ENCODE results near the gene CHIA.
"Not testable (repeated sequence)": the region's sequence is repeated elsewhere in the genome, so short reads cannot be mapped to it uniquely, and the experiment has no call there.

Gene CHIA

DNA sequence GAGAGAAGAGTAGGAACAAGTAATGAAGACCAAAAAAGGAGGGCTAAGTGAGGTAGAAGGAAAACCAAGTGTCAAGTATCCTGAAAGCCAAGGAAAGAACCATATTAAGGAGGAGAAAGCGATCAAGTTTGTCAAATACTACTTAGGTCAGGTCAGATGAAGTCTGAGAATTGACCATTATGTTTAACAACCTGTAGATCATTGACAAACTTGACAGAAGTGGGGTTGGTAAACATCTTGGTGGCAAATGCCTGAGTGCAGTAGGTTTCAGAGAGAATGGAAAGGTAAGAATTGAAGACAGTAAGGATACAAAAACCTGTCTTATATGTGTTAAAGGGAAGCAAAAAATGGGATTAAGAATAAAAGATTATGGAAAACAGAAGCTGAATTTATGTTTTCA is 3.7 kb upstream of the CHIA start:
- DNase-seq, result no peak

DNA sequence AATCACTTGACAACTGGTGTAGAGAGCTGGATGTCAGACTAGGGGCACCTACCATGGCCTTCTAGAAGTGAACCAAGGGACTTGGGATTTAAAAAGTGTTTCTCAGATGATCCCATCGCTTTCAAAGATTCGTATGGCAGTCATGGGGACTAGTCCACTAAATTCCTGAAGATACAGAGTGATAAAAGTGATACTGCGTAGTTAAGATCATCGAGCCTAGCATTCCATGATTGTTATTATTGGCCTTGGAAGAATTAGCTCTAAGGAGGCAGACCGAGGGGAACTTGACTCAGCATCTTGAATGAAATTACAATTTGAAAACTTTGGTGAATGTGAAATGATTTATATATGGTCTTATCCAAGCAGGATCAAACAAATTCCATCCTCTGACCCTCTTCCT is 1.3 kb upstream of the CHIA start:
- DNase-seq, result no peak

DNA sequence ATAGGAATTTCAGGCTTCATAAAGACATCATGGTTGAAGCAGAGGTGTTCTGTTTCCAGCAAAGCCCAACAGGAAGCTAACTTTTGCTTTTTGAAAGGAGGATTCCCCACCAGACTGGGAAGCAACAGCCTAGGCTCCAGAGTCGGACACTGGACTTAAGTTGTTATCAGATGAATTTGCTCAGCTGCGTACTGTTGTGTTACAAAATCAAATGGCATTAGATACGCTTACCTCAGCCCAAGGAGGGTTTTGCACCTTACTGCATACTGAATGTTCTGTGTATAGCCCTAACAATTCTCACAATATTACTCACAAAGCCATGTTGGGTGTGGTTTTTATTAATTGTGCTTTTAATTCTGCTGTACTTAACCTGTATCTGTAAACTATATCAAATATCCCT is 547 bp upstream of the CHIA start:
- DNase-seq, result no peak

DNA sequence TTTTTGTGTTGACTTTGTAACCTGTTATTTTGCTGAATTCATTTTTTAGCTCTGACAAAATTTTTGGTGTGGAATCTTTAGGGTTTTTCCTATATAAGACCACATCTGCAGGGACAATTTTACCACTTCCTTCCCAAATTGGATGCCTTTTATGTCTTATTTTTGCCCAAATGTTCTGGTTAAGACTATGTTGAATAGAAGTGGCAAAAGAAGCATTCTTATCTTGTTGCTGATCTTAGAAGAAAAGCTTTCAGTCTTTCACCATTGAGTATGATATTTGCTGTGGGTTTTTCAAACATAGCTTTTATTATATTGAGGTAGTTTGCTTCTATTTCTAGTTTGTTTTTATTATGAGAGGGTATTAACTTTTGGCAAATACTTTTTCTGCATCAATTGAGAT is 3.7 kb downstream of the CHIA start:
- DNase-seq, result no peak

DNA sequence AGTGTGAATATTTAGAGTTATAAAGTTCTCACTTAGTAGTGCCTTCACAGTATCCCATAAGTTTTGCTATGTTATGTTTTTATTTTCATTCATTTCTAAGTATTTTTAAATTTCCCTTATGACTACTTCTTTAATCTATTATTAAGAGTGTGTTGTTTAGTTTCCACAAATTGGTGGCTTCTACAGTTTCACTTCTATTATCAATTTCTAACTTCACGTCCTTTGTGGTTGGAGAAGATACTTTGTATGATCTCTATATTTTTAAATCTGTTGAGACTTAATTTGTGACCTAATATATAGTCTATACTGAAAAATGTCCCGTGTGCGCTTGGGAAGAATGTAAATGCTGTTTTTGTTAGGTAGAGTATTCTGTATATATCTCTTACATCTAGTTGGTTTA is 11.7 kb downstream of the CHIA start:
- no peak for DNase-seq

DNA sequence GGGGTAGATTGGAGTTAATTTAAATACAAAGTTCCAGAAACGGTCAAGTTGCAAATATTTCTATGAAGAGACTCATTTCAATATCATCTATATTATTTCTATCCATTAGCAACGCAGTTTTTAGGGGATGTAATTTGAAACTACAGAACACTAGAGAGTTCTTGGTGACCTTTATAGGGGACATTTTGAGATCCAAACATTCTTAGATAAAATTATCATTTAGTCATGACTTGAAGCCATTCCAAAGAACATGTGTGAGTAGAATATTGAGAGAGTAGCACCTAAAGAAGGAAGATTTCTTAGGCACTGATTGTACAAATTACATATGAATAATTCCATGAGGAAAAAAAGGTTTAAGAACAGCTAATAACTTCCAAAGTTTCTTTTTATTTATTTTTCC is 19.0 kb downstream of the CHIA start:
- DNase-seq, result no peak

DNA sequence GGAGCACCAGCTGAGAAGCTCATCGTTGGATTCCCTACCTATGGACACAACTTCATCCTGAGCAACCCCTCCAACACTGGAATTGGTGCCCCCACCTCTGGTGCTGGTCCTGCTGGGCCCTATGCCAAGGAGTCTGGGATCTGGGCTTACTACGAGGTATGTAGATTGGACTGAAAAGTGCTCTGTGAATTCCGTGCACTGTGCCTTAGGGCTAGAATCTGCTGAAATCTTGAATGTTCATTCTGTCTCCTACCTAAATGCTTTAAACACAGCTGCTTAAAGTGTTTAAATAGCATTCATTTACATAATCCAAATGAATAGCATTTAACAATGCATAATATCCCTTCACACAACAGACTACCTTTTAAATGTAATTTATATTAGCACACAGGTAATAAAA is 27.9 kb downstream of the CHIA start:
- no peak for DNase-seq

DNA sequence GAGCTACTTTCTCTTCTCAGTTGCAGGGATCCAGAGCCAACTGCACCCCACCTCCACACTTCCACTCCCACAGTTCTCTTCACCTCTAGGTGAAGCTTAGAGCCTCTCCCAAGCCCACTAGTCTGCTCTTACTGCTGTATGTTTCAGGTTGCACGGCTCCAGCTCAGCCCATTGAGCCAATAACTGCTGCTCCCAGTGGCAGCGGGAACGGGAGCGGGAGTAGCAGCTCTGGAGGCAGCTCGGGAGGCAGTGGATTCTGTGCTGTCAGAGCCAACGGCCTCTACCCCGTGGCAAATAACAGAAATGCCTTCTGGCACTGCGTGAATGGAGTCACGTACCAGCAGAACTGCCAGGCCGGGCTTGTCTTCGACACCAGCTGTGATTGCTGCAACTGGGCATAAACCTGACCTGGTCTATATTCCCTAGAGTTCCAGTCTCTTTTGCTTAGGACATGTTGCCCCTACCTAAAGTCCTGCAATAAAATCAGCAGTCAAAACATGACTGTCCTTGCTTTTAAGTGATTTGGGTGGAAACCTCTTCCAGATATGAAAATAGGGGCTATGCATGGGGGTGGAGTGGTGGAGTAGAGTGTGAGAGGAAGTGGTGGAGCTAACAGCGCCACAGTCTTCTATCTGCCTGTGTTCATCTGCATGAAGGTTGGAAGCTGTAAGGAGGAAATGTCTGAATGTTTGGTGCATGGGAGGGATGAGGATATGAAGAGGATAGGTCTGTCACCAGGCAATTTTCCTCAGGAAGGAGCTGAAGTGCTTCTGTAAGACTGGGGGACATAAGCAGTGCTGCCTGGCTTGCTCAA is 29.6 kb downstream of the CHIA start:
- no peak for DNase-seq

DNA sequence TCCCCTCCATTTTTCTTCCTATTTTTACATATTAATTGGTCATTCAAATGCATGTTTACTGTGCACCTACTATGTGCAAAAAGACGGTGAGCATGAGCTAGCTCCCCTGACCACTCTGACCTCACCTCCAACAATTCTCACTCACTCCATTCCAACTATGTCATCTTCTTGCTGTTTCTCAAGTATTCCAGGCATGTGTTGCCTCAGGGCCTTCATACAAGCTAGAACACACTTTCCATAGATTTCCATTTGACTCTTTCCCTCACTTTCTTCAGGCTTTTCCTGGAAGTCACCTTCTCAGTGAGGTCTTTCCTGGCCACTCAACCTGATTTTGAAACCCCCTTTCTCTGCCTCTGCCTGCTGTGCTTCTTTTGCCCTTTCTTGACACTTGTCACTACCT is 32.6 kb downstream of the CHIA start:
- DNase-seq, result no peak

DNA sequence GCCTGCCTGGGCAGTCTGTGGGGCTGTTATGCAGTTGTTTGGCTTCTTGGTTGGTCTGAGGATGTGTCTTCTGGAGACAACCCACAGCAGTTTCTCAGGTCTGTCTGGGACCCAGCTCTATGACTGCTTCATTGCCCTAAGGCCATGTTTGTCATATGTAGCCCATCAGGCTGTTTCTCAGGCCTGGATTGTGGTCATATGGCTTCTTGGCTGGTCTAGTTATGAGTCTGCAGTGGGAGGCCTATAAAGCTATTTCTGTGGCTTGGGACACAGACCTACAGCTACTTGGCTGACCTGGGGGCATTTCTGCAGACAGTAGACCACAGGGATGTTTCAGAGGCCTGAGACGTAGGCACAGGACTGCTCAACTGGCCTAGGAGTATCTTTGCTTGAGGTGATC is 41.5 kb downstream of the CHIA start:
- peak; percentile 16 for DNase-seq

DNA sequence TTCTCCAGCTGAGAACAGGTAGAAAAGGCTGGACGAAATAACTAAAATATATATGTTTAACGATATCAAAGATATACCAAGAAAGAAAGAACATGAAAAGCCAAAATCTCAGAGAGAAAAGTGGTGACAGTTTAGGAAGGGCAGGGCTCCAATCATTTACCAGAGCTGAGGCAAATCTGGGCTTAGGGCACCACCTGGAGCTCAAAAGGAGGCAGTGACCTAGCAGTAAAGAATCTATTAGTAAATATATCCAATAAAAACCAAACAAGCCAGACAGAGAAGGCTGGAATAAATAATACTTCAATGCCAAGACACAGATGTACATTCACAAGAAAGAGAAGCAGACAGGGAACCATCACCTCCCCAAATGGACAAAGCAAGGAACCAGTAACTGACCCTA is 43.5 kb downstream of the CHIA start:
- DNase-seq, result peak; percentile 50

DNA sequence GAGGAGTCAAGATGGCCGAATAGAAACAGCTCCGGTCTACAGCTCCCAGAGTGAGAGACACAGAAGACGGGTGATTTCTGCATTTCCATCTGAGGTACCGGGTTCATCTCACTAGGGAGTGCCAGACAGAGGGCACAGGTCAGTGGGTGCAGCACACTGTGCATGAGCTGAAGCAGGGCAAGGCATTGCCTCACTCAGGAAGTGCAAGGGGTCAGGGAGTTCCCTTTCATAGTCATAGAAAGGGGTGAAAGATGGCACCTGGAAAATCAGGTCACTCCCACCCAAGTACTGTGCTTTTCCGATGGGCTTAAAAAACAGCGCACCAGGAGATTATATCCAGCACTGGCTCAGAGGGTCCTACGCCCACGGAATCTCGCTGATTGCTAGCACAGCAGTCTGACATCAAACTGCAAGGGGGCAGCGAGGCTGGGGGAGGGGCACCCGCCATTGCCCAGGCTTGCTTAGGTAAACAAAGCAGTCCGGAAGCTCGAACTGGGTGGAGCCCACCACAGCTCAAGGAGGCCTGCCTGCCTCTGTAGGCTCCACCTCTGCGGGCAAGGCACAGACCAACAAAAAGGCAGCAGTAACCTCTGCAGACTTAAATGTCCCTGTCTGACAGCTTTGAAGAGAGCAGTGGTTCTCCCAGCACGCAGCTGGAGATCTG is 44.7 kb downstream of the CHIA start:
- DNase-seq, result not testable (repeated sequence)

DNA sequence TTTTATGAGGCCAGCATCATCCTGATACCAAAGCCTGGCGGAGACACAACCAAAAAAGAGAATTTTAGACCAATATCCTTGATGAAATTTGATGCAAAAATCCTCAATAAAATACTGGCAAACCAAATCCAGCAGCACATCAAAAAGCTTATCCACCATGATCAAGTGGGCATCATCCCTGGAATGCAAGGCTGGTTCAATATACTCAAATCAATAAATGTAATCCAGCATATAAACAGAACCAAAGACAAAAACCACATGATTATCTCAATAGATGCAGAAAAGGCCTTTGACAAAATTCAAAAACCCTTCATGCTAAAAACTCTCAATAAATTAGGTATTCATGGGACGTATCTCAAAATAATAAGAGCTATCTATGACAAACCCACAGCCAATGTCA is 48.2 kb downstream of the CHIA start:
- DNase-seq, result not testable (repeated sequence)

DNA sequence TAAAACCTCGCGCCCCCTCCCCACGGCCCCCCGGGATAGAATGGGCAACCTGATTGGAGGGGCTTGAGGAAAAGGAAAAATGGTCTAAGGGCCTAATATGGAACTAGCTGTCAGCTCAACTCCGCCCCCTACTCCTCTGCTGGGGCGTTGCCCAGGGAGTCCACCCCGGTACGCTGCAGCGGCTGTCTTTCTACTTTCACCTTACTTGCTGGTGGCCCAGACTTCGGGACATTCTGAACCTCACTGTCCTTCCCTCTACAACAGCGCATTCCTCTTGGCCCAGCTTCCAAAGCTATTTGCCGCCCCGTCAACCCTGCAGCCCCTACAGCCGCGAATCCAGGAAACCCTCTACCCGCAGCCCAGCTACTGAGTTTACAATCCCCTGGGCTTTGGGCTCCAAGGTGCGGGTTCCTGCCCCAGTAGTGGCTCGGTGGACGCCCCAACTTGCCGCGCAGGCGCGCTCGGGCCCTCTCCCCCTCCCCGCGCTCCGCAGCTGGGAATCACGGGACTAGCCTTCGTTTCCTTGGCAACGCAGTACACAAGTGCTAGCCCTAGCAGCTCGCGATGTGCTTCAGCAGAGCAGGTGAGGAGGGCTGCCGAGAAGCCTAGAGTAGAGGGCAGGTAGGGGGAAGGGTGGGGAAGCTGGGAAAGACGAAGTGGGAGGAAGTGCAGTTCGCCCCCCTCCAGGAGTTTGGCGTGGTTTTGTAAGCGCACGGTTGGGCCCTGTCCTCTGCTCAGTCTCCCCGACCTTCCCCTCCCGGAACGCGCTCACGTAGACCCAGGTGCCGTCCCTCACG is 55.6 kb downstream of the CHIA start:
- peak; percentile 86 for DNase-seq

DNA sequence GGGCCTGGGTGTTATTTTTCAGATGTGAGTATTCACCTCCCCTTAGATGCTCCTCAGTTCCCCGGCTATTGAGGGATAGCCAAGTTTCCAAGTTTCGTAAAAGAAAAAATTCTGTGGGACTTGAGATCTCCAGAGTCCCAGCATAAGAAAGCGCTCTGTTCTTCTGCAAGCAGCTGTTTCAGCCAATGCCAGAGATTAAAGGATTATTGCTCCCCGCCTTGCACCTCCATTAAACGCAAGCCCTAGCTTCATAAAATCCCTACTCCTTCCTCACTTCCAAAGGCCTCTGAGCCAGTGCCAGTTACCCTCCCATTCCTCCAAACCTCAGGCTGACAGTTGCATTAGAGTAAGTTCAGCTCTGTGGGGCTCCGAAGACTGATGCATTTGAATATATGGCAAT is 56.4 kb downstream of the CHIA start:
- no peak for DNase-seq

DNA sequence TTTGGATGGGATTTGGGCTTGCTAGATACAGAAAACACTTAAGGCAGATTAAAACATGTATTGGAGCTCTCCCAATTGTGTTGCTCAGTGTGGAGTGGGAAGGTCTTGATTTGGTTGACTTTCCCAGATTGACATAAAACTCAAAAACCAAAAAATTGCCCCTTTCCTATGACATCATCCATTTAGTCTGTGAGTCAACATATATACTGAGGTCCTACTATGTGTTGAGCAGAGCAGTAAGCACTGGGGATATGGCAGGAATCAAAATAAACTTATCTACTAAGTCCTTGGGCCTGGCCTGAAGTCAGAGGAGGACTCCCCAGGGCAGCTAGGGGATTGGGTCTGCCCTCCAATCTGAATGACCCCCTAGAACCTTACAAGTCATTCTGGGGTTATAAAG is 61.0 kb downstream of the CHIA start:
- DNase-seq, result no peak

DNA sequence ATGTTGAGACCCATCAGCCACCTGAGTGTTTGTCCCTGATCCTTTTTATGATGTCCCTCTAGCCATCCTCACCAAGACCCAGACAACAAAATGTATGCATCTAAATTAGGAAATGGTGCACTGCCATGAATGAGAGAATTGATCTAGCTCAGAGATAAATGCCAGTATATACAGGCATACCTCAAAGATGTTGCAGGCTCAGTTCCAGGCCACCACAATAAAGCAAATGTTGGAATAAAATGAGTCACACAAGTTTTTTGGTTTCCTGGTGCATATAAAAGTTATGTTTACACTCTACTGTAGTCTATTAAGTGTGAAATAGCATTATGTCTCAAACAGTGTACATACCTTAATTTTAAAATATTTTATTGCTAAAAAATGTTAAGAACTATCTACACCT is 63.9 kb downstream of the CHIA start:
- peak; percentile 13 for DNase-seq

DNA sequence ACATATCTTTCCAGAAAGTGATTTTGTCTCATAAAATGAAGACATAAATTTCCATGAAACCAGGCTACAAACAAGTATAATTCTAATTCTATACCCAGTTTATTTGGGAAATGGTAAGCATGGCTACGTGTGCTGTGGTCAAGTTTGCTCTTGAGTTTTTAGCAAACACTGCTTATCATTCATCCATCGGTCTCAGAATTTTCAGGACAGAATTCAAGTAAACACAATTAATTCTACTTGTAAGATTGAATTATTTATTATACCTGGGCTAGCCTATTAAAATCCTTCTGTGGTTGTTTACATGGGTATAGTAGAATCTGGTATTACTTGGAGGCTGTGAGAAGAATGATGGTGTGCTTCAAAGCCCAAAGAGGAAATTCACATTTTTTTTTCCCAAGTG is 68.3 kb downstream of the CHIA start:
- no peak for DNase-seq

DNA sequence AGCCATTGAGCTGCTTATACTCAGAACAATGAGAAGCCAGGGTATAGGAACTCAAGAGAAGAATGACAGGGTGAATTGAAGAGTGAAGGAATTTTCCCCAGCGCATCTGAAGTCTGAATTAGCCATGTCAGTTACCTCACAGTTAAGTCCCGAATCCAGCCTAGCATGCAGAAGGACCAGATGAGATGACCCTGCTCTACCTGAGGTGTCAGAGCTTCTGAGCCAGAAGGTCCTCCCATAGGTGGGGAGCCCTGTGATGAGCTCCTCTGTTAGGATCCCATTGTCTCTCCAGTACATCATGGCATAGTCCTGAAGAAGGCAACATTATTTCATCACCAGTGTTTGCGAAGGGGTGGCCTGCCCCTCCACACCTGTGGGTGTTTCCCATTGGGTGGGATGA is 68.7 kb downstream of the CHIA start:
- DNase-seq, result no peak

DNA sequence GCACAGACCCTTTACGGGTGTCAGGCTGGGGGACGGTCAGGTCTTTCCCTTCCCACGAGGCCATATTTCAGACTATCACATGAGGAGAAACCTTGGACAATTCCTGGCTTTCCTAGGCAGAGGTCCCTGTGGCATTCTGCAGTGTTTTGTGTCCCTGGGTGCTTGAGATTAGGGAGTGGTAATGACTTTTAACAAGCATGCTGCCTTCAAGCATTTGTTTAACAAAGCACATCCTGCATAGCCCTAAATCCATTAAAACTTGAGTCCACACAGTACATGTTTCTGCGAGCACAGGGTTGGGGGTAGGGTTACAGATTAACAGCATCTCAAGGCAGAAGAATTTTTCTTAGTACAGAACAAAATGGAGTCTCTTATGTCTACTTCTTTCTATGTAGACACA is 69.6 kb downstream of the CHIA start:
- not testable (repeated sequence) for DNase-seq

DNA sequence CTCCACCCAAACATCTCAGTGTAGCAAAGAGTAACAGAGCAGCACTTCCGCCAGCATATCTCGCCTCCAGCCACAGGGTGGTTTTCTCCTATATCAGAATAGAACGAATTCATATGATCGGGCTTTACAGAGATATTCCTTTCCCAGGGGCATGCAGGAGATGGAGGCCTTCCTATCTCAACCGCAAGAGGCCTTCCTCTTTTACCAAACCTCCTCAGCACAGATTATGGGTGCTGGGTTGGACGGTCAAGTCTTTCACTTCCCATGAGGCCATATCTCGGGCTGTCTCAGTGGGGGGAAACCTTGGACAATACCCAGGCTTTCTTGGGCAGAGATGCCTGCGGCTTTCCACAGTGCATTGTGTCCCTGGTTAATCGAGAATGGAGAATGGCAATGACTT is 71.1 kb downstream of the CHIA start:
- DNase-seq, result no peak

DNA sequence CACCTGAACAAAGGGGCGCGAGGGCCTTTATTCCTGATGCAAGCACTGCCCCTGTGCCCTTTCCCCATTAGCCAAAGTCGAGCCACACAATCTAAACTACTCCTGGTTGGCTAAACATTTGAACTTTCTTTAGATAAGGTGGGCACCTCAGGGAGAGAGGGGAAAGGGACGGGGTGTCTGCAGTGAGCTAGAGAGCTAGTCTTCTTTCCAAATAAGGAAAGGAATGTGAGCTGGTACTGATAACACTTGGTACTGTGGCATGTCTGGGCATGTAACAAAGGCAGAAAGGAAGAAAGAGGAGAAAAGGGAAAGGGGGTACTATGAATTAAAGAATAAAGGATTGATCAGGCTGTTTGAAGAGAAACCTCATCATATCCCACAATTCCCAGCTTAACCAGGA is 74.0 kb downstream of the CHIA start:
- no peak for DNase-seq

DNA sequence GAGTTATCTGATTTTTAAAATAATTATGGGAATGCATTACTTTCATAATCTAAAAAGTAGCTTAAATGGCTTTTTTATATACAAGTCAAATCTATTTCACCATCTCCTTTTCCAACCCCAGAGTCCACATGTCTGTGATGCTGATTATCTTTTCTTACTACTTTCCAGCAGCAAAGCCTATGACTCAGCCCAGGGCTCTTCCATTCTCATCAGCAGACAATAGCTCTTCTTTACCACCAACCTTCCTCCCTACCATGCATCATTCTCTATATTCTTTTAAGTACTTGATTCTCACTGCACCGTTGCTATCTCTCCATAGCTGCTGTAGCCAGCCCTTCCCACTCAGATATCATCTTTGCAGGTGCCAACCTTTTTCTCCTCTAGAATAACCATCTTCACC is 75.6 kb downstream of the CHIA start:
- DNase-seq, result no peak

DNA sequence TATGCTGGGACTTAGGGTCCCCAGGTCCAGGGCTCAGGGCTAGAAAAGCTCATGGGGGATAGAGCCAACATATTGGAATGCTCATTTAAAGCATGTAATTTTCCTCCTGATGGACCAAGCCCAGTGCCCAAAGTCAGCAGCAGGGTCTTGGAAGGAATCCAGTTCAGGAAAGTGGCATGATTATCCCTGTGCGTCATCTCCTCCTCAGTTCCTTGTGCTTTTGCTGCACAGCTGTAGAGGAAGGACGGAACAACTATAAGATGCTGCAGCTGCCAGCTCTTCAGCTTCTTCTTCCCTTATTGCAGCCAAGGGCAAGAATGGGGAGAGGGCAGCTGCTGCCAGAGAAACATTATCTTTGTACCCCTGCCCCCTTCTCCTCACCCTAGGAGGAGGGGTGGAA is 78.5 kb downstream of the CHIA start:
- no peak for DNase-seq

Data from activated CD4-positive, alpha-beta T cell treated with anti-CD3 and anti-CD28 coated beads, Interleukin-10, Interleukin-2, amounts not matched to agents 100 ng/mL and 50 ng/mL, durations not matched to agents 16 hours and 8 hours (primary cell).